Parathyroid adenoma (tissue), 2 donors: ENCODE data around the gene PLCL1.
"Not testable (repeated sequence)": the region's sequence is repeated elsewhere in the genome, so short reads cannot be mapped to it uniquely, and the experiment has no call there.

Experiments used
- H2AFZ ChIP-seq: fragments of 300-600 bp; sonication (generic); one replicate; pipeline ENCODE4 v1.7.0; 2017; ENCODE audit warnings: antibody characterized with exemption, mild to moderate bottlenecking
- H3K27ac ChIP-seq: fragments of 300-600 bp; sonication (generic); one replicate; pipeline ENCODE4 v1.7.0; 2017
- H3K27me3 ChIP-seq: fragments of 300-600 bp; sonication (generic); one replicate; pipeline ENCODE4 v1.7.0; 2017; ENCODE audit warnings: low read length; ENCODE audit not compliant: control insufficient read depth, insufficient read depth
- H3K36me3 ChIP-seq: fragments of 300-600 bp; sonication (generic); one replicate; pipeline ENCODE4 v1.7.0; 2017; ENCODE audit warnings: low read length; ENCODE audit not compliant: control insufficient read depth, insufficient read depth
- H3K4me1 ChIP-seq: fragments of 300-600 bp; sonication (generic); one replicate; pipeline ENCODE4 v1.7.0; 2017; ENCODE audit warnings: control low read depth
- H3K4me2 ChIP-seq: fragments of 300-600 bp; sonication (generic); one replicate; pipeline ENCODE4 v1.7.0; 2017; ENCODE audit warnings: low read length
- H3K4me3 ChIP-seq: fragments of 300-600 bp; sonication (generic); one replicate; pipeline ENCODE4 v1.7.0; 2017; ENCODE audit warnings: low read depth, low read length
- H3K79me2 ChIP-seq: fragments of 300-600 bp; sonication (generic); one replicate; pipeline ENCODE4 v1.7.0; 2017; ENCODE audit warnings: control low read depth
- H3K9ac ChIP-seq: fragments of 300-600 bp; sonication (generic); one replicate; pipeline ENCODE4 v1.7.0; 2017; ENCODE audit warnings: mild to moderate bottlenecking
- H3K9me3 ChIP-seq: fragments of 300-600 bp; sonication (generic); one replicate; pipeline ENCODE4 v1.7.0; 2017; ENCODE audit warnings: low read length; ENCODE audit not compliant: control insufficient read depth
- TF ChIP-seq, protein P1 (sequence below): fragments of 300-600 bp; sonication (generic); IDR thresholded peaks from one replicate; pipeline ENCODE4 v1.7.0; 2017; ENCODE audit warnings: antibody characterized with exemption, mild to moderate bottlenecking
- donor health status: primary hyperparathyroidism.

The PLCL1 gene

DNA sequence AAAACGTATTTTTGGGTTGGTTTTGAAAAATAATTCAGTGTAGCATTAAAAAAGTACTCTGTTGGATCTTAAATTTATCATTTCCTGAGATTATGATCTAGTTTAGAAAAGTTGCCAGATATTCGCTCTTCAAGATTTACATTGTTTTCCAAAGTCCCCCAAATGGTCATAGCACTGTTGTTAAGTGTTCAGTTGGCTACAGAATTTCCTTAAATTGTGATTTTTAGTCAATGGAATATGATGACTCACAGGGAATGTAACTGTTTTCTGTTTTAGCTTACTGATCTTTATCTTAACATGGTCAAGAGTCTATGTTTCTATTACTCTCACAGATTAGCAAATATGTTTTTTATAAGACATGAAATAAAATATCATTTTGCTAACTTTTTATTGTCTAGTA lies 23.2 kb downstream of the PLCL1 start:
- Histone ChIP-seq H3K27ac (no peak overlapping the region), H3K79me2 (peaks cover 12% of the 10 kb centered on the region), H3K4me2 (no peak overlapping the region), H2AFZ (no peak overlapping the region), H3K4me3 (no peak overlapping the region), H3K9me3 (no peaks in the 10 kb centered on the region), H3K9ac (no peak overlapping the region), H3K36me3 (no peaks in the 10 kb centered on the region), H3K27me3 (no peaks in the 10 kb centered on the region), H3K4me1 (no peaks in the 10 kb centered on the region)
- TF ChIP-seq, protein P1, sequence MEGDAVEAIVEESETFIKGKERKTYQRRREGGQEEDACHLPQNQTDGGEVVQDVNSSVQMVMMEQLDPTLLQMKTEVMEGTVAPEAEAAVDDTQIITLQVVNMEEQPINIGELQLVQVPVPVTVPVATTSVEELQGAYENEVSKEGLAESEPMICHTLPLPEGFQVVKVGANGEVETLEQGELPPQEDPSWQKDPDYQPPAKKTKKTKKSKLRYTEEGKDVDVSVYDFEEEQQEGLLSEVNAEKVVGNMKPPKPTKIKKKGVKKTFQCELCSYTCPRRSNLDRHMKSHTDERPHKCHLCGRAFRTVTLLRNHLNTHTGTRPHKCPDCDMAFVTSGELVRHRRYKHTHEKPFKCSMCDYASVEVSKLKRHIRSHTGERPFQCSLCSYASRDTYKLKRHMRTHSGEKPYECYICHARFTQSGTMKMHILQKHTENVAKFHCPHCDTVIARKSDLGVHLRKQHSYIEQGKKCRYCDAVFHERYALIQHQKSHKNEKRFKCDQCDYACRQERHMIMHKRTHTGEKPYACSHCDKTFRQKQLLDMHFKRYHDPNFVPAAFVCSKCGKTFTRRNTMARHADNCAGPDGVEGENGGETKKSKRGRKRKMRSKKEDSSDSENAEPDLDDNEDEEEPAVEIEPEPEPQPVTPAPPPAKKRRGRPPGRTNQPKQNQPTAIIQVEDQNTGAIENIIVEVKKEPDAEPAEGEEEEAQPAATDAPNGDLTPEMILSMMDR, result no peak

DNA sequence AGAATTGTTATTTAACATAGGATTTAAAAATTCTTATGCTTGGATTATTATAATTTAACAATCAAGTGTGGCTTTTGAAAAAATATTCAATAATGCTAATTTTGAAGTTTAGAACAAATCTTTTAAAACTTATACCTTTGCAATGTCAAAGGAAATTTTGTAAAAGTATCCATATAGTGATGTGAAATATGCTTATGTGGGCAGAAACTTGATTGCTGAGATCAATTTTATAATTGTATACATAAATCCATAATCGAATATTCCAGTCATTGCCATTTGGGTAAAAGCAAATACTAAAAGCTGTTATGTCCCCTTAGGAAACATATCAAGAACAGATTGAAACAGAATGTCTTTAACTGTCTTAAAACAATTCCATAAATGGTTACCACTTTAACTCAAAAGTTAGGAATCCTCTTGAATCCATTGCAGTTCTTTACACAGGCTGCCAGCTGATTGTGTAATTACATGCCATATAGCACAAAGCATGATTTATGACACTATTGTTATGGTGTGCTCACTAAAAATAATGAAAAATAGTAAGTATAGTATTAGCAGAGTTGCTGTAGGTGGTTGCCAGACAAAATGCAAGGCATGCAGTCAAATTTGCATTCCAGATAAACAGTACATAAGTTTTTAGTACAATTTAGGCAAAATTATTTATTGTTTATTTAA lies 24.2 kb downstream of the PLCL1 start:
- no peak overlapping the region for H3K9ac ChIP-seq
- no peak overlapping the region for H3K27ac ChIP-seq
- no peak overlapping the region for H3K4me3 ChIP-seq
- peaks cover 11% of the 10 kb centered on the region for H3K79me2 ChIP-seq
- TF ChIP-seq, protein P1, result no peak
- no peaks in the 10 kb centered on the region for H3K27me3 ChIP-seq
- no peak overlapping the region for H3K4me2 ChIP-seq
- H3K36me3 ChIP-seq, result no peaks in the 10 kb centered on the region
- no peak overlapping the region for H2AFZ ChIP-seq
- no peaks in the 10 kb centered on the region for H3K4me1 ChIP-seq
- no peaks in the 10 kb centered on the region for H3K9me3 ChIP-seq

DNA sequence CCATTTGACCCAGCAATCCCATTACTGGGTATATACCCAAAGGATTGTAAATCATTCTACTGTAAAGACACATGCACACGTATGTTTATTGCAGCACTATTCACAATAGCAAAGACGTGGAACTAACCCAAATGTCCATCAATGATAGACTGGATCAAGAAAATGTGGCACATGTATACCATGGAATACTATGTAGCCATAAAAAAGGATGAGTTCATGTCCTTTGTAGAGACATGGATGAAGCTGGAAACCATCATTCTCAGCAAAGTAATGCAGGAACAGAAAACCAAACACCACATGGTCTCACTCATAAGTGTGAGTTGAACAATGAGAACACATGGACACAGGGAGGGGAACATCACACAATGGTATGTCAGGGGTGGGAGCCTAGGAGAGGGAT lies 30.4 kb downstream of the PLCL1 start:
- not testable (repeated sequence) for H3K9me3 ChIP-seq, H2AFZ ChIP-seq, H3K4me3 ChIP-seq, H3K4me1 ChIP-seq, H3K36me3 ChIP-seq, H3K4me2 ChIP-seq, H3K27ac ChIP-seq, H3K27me3 ChIP-seq, H3K9ac ChIP-seq, H3K79me2 ChIP-seq

DNA sequence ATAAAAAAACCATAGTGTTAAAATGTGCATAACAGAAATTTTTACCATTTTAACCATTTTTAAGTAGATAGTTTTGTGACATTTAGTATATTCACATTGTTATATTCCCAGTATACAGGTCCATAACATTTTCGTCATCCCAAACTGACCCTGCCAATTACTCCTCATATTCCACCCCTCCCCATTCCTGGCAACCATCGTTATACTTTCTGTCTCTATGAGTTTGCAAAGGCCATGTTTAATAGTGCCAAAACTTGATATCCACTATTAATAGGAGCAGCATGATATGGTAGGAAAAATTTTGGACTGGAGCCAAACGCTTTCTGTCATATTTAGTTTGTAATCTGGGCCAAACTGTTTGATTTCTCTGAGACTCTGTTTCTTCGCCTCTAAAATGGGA lies 30.9 kb downstream of the PLCL1 start:
- H3K9me3 ChIP-seq, result no peaks in the 10 kb centered on the region
- H3K4me3 ChIP-seq, result no peak overlapping the region
- peaks cover 6% of the 10 kb centered on the region for H3K4me1 ChIP-seq
- H3K36me3 ChIP-seq, result no peaks in the 10 kb centered on the region
- no peak overlapping the region for H3K27ac ChIP-seq
- peaks cover under 1% of the 10 kb centered on the region for H3K79me2 ChIP-seq
- TF ChIP-seq, protein P1, result no peak
- no peak overlapping the region for H2AFZ ChIP-seq
- no peak overlapping the region for H3K9ac ChIP-seq
- no peaks in the 10 kb centered on the region for H3K27me3 ChIP-seq
- H3K4me2 ChIP-seq, result no peak overlapping the region

DNA sequence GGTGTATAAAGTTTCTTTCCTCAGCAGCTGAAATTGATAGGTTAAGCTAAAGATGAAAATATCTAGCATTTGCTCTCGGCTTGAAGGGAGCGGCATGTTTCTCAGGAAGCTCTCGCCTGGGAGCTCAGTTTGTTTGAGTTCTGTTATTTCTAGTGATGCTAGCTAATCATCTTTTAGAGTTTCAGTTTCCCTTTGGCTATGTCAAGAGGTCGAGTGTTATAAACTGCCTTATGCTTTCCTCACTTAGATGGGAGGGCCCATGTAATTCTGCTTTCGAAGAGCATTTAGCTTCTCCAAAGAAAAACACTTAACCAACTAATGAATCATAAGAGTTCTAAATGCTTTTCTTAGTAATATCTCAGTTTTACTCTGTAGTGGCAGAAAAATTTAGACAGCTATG lies 33.6 kb downstream of the PLCL1 start:
- peak overlapping the region; percentile 11 for H3K4me3 ChIP-seq
- H3K27me3 ChIP-seq, result no peaks in the 10 kb centered on the region
- H3K9ac ChIP-seq, result no peak overlapping the region
- no peaks in the 10 kb centered on the region for H3K9me3 ChIP-seq
- H3K36me3 ChIP-seq, result no peaks in the 10 kb centered on the region
- peak overlapping the region; percentile 6 for H2AFZ ChIP-seq
- TF ChIP-seq, protein P1, result no peak
- H3K79me2 ChIP-seq, result peaks cover 13% of the 10 kb centered on the region
- H3K27ac ChIP-seq, result peak overlapping the region; percentile 11
- H3K4me2 ChIP-seq, result peak overlapping the region; percentile 26
- H3K4me1 ChIP-seq, result peaks cover 6% of the 10 kb centered on the region
